HG02623 (cell line): ENCODE measurements around the gene LDAH.

Experiments
- ATAC-seq: cut with Tn5 transposase; IDR thresholded peaks from one replicate; pipeline ENCODE4 v1.9.1; 2021; ENCODE audit warnings: moderate library complexity; ENCODE audit not compliant: unreplicated experiment

Gene LDAH

GRCh38 chr2:20669562-20670314, 153.2 kb downstream of the LDAH start:
- no peak for ATAC-seq

- no peak for ATAC-seq
Observed at GRCh38 chr2:20668871-20669475, 153.9 kb downstream of the LDAH start.

- no peak for ATAC-seq
Observed at GRCh38 chr2:20668451-20668850, 154.4 kb downstream of the LDAH start.

- no peak for ATAC-seq
Observed at GRCh38 chr2:20667531-20668401, 155.1 kb downstream of the LDAH start.

GRCh38 chr2:20667151-20667530, 155.8 kb downstream of the LDAH start:
- no peak for ATAC-seq

GRCh38 chr2:20666304-20667150, 156.4 kb downstream of the LDAH start, which contains the start of gene GDF7:
GDF7 (plus strand) TSS chr2:20667144; CDS start chr2:20667240, 96 bp downstream.
- no peak for ATAC-seq

GRCh38 chr2:20666005-20666303, 156.9 kb downstream of the LDAH start:
- ATAC-seq = no peak

- no peak for ATAC-seq
Observed at GRCh38 chr2:20665243-20666004, 157.5 kb downstream of the LDAH start.

GRCh38 chr2:20664431-20665242, 158.3 kb downstream of the LDAH start:
- ATAC-seq = no peak

- ATAC-seq = no peak
Observed at GRCh38 chr2:20664071-20664390, 158.9 kb downstream of the LDAH start.

GRCh38 chr2:20663196-20664070, 159.5 kb downstream of the LDAH start:
- no peak for ATAC-seq

GRCh38 chr2:20662308-20662937, 160.5 kb downstream of the LDAH start:
- ATAC-seq = no peak

GRCh38 chr2:20661421-20662307, 161.2 kb downstream of the LDAH start:
- peak; percentile 81 for ATAC-seq

- no peak for ATAC-seq
Observed at GRCh38 chr2:20660506-20661420, 162.1 kb downstream of the LDAH start.

- ATAC-seq = no peak
Observed at GRCh38 chr2:20657522-20658235, 165.2 kb downstream of the LDAH start.
